GM12878 (cell line): Measurements from ENCODE around the gene PIEZO2. TPM values are rescaled to one million over a fixed set of nuclear protein-coding genes. Genes with fewer than 3 reads are reported as not detected.
A peak's percentile ranks its signal among the peaks of the same experiment; 100 is the strongest.

Experiments
- ASH2L ChIP-seq: fragments of 300-600, 200-600 bp; sonication (generic); IDR thresholded peaks from 2 replicates; pipeline ENCODE4 v1.6.1; 2017; ENCODE audit warnings: low read depth, mild to moderate bottlenecking, borderline replicate concordance
- ATF3 ChIP-seq: IDR thresholded peaks from 2 replicates; pipeline ENCODE4 v1.6.1; 2011; ENCODE audit warnings: low read depth, mild to moderate bottlenecking, low read length, moderate library complexity, borderline replicate concordance; ENCODE audit errors: extremely low read depth
- CBX5 ChIP-seq: sonication (generic); IDR thresholded peaks from 2 replicates; pipeline ENCODE4 v1.6.1; 2016; ENCODE audit warnings: low read depth, moderate library complexity, mild to moderate bottlenecking, inconsistent platforms
- CEBPB ChIP-seq, 2 experiments: fragments of 150-350 bp in 1 of 2; IDR thresholded peaks; 2 replicates each; pipeline ENCODE4 v1.6.1; 2012 to 2014; ENCODE audit warnings: low read depth in 2 of 2, low read length in 2 of 2, borderline replicate concordance in 1 of 2, inconsistent platforms in 1 of 2
- CHD1 ChIP-seq: IDR thresholded peaks from 2 replicates; pipeline ENCODE4 v1.6.1; 2012; ENCODE audit warnings: low read depth, low read length, improper control_type of control experiment
- E4F1 ChIP-seq: fragments of 450-650 bp; IDR thresholded peaks from 2 replicates; pipeline ENCODE4 v1.6.1; 2018; ENCODE audit warnings: borderline replicate concordance, mild to moderate bottlenecking; ENCODE audit not compliant: partially characterized antibody
- EP300 ChIP-seq, 2 experiments: fragments of 150-350 bp in 1 of 2; IDR thresholded peaks; 2 replicates each; pipeline ENCODE4 v1.6.1; 2011 to 2012; ENCODE audit warnings: low read depth in 2 of 2, low read length in 2 of 2, borderline replicate concordance in 1 of 2, improper control_type of control experiment in 1 of 2, inconsistent platforms in 1 of 2; ENCODE audit not compliant: control insufficient read depth in 1 of 2
- GABPA ChIP-seq: IDR thresholded peaks from 2 replicates; pipeline ENCODE4 v1.6.1; 2014; ENCODE audit warnings: antibody characterized with exemption, low read depth, mild to moderate bottlenecking, inconsistent platforms
- HDGF ChIP-seq: fragments of 450-650 bp; IDR thresholded peaks from 2 replicates; pipeline ENCODE4 v1.6.1; 2016; ENCODE audit warnings: antibody characterized with exemption
- IKZF1 ChIP-seq: fragments of 450-650 bp; conservative IDR thresholded peaks from 2 replicates; pipeline ENCODE4 v1.6.1; 2017; ENCODE audit warnings: antibody characterized with exemption, mild to moderate bottlenecking
- JUND ChIP-seq: IDR thresholded peaks from 2 replicates; pipeline ENCODE4 v1.6.1; 2012; ENCODE audit warnings: low read depth, mild to moderate bottlenecking, low read length, improper control_type of control experiment, moderate library complexity
- MAX ChIP-seq: IDR thresholded peaks from 2 replicates; pipeline ENCODE4 v1.6.1; 2012; ENCODE audit warnings: low read depth, low read length, improper control_type of control experiment
- NFIC ChIP-seq: IDR thresholded peaks from 2 replicates; pipeline ENCODE4 v1.6.1; 2012; ENCODE audit warnings: low read depth, mild to moderate bottlenecking, inconsistent platforms, low read length, moderate library complexity
- RAD51 ChIP-seq: fragments of 450-650 bp; IDR thresholded peaks from 2 replicates; pipeline ENCODE4 v1.6.1; 2016; ENCODE audit warnings: moderate library complexity, mild to moderate bottlenecking, inconsistent platforms
- SMARCA5 ChIP-seq: fragments of 450-650 bp; IDR thresholded peaks from 2 replicates; pipeline ENCODE4 v1.6.1; 2017; ENCODE audit warnings: mild to moderate bottlenecking
- ZBTB4 ChIP-seq: fragments of 450-650 bp; formaldehyde crosslinking; IDR thresholded peaks from 2 replicates; pipeline ENCODE4 v1.4.0; 2022; ENCODE audit warnings: mild to moderate bottlenecking, moderate library complexity
- polyA plus RNA-seq, 11 experiments: library from polyadenylated mRNA; depleted of rRNA in 4 of 11; unstranded in 6 of 11; stranded (reverse) in 5 of 11; fragments of >200 nt; fragmentation: Nextera tagmentation in 4 of 11; fragmentation: Illumina TruSeq in 1 of 11; extraction: Ambion mirVana in 4 of 11; extraction: Trizol in 1 of 11; gene quantifications; 1 replicate in 1 of 11; 2 replicates in 10 of 11; pipeline versions ENCODE4 v1.2.1 to v1.2.3, GENCODE V29; 2011 to 2016; ENCODE audit warnings: inconsistent platforms in 2 of 11, missing spikeins in 2 of 11, low read depth in 1 of 11
- total RNA-seq, 4 experiments: library from RNA; depleted of rRNA in 3 of 4; stranded (reverse); fragments of >200 nt in 3 of 4; fragmentation: Illumina TruSeq in 1 of 4; extraction: Trizol in 1 of 4; gene quantifications; 2 replicates each; pipeline versions ENCODE4 v1.2.1 to v1.2.3, GENCODE V29; 2013 to 2021
- TF ChIP-seq, protein P1 (sequence below): IDR thresholded peaks from 2 replicates; pipeline ENCODE4 v1.6.1; 2011; ENCODE audit warnings: borderline replicate concordance, low read depth, mild to moderate bottlenecking, moderate library complexity, mixed read lengths, low read length; ENCODE audit not compliant: insufficient read depth; ENCODE audit errors: extremely low read length
- TF ChIP-seq, protein P2 (sequence below): fragments of 450-650 bp; IDR thresholded peaks from 2 replicates; pipeline ENCODE4 v1.6.1; 2017; ENCODE audit warnings: mild to moderate bottlenecking, moderate library complexity

The PIEZO2 gene
- total and polyA plus RNA-seq, 10 of the 15 experiments (the other 5 are each of a cell fraction or from before 2014, with no cell fraction given): 6.7 to 42.3 (median 27.4) TPM

GRCh38 chr18:10953672-10954071 lies 195.7 kb downstream of the PIEZO2 start (continued):
- no peak for TF ChIP-seq CEBPB (IDR thresholded peaks at IDR 0.05; ENCODE audit: borderline replicate concordance in 1 of 2, low read depth in 2 of 2, low read length in 2 of 2)
- TF ChIP-seq RAD51: no peak
- TF ChIP-seq ASH2L: no peak
- TF ChIP-seq ZBTB4 (CRISPR knock-in tag): no peak
- TF ChIP-seq CBX5: 0 out of 2 replicates have a peak, but pooled peaks have one; percentile 76
- TF ChIP-seq, protein P1, sequence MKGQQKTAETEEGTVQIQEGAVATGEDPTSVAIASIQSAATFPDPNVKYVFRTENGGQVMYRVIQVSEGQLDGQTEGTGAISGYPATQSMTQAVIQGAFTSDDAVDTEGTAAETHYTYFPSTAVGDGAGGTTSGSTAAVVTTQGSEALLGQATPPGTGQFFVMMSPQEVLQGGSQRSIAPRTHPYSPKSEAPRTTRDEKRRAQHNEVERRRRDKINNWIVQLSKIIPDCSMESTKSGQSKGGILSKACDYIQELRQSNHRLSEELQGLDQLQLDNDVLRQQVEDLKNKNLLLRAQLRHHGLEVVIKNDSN: no peak
- no peak for TF ChIP-seq CHD1
- TF ChIP-seq SMARCA5: peak; percentile 57; the same call in 1 of the 2 replicates
- TF ChIP-seq JUND: no peak
- TF ChIP-seq E4F1: no peak
- no peak; the same call in 1 of the 2 replicates for TF ChIP-seq NFIC
- TF ChIP-seq, protein P2, sequence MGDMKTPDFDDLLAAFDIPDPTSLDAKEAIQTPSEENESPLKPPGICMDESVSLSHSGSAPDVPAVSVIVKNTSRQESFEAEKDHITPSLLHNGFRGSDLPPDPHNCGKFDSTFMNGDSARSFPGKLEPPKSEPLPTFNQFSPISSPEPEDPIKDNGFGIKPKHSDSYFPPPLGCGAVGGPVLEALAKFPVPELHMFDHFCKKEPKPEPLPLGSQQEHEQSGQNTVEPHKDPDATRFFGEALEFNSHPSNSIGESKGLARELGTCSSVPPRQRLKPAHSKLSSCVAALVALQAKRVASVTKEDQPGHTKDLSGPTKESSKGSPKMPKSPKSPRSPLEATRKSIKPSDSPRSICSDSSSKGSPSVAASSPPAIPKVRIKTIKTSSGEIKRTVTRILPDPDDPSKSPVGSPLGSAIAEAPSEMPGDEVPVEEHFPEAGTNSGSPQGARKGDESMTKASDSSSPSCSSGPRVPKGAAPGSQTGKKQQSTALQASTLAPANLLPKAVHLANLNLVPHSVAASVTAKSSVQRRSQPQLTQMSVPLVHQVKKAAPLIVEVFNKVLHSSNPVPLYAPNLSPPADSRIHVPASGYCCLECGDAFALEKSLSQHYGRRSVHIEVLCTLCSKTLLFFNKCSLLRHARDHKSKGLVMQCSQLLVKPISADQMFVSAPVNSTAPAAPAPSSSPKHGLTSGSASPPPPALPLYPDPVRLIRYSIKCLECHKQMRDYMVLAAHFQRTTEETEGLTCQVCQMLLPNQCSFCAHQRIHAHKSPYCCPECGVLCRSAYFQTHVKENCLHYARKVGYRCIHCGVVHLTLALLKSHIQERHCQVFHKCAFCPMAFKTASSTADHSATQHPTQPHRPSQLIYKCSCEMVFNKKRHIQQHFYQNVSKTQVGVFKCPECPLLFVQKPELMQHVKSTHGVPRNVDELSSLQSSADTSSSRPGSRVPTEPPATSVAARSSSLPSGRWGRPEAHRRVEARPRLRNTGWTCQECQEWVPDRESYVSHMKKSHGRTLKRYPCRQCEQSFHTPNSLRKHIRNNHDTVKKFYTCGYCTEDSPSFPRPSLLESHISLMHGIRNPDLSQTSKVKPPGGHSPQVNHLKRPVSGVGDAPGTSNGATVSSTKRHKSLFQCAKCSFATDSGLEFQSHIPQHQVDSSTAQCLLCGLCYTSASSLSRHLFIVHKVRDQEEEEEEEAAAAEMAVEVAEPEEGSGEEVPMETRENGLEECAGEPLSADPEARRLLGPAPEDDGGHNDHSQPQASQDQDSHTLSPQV: no peak
- TF ChIP-seq ATF3: no peak
- TF ChIP-seq GABPA: no peak
- TF ChIP-seq IKZF1: peak; percentile 63; the same call in 1 of the 2 replicates
- peak; percentile 59 for TF ChIP-seq HDGF
- TF ChIP-seq EP300 (IDR thresholded peaks at IDR 0.05; ENCODE audit: borderline replicate concordance in 1 of 2, control insufficient read depth in 1 of 2, low read depth in 2 of 2, low read length in 2 of 2): peak; percentile 55 to 69; a peak in 3 of 4 replicates
- TF ChIP-seq MAX: no peak
